ENCODE results near the gene UST. TPM values are rescaled to one million over a fixed set of nuclear protein-coding genes. Genes with fewer than 3 reads are reported as not detected.

The UST gene
- total RNA-seq, 1 experiment from 2014 or later: 10.0 TPM

DNA sequence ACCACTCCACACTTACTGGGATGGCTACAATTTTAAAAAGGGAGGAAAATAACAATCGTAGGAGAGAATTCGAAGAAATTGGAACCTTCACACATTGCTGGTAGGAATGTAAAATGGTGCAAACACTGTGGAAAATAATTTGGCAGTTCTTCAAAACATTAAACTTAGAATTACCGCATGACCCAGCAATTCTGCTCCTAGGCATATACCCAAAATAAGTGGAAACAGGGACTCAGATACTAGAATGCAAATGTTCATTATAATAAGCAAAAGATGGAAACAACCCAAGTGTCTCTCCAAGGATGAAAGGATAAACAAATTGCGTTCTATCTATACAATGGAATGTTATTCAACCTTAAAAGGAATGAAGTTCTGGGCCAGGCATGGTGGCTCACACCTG is 325.2 kb downstream of the UST start:
- peaks cover 9% of the 10 kb centered on the region for H3K36me3 Mint-ChIP-seq (ENCODE audit: insufficient read depth, unreplicated experiment)
- peaks cover 11% of the 10 kb centered on the region for H3K4me1 Mint-ChIP-seq (ENCODE audit: insufficient read depth, unreplicated experiment)
- DNase-seq (ENCODE audit: unreplicated experiment): no peak
- intact Hi-C loops (cut with micrococcal nuclease): no loop called here
- H3K9me3 Mint-ChIP-seq (ENCODE audit: unreplicated experiment): peaks cover 7% of the 10 kb centered on the region
- CTCF ChIA-PET: interaction anchor here (0.6 to 0.9 kb wide), 2 partner anchors 10 to 13 kb away, joined by 3 read pairs; no protein-coding TSS in a partner anchor
- H3K27me3 Mint-ChIP-seq (ENCODE audit: insufficient read depth, unreplicated experiment): no peaks in the 10 kb centered on the region
- TF ChIP-seq, protein P1, sequence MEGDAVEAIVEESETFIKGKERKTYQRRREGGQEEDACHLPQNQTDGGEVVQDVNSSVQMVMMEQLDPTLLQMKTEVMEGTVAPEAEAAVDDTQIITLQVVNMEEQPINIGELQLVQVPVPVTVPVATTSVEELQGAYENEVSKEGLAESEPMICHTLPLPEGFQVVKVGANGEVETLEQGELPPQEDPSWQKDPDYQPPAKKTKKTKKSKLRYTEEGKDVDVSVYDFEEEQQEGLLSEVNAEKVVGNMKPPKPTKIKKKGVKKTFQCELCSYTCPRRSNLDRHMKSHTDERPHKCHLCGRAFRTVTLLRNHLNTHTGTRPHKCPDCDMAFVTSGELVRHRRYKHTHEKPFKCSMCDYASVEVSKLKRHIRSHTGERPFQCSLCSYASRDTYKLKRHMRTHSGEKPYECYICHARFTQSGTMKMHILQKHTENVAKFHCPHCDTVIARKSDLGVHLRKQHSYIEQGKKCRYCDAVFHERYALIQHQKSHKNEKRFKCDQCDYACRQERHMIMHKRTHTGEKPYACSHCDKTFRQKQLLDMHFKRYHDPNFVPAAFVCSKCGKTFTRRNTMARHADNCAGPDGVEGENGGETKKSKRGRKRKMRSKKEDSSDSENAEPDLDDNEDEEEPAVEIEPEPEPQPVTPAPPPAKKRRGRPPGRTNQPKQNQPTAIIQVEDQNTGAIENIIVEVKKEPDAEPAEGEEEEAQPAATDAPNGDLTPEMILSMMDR (IDR thresholded peaks at IDR 0.05; ENCODE audit: unreplicated experiment): no peak
- no peak overlapping the region for H3K27ac Mint-ChIP-seq (ENCODE audit: low read depth, unreplicated experiment)
- POLR2A ChIA-PET: no interaction called here
- H3K4me3 Mint-ChIP-seq (ENCODE audit: unreplicated experiment): no peak overlapping the region
- BruUV-seq (replicated peaks): no TSS peak

DNA sequence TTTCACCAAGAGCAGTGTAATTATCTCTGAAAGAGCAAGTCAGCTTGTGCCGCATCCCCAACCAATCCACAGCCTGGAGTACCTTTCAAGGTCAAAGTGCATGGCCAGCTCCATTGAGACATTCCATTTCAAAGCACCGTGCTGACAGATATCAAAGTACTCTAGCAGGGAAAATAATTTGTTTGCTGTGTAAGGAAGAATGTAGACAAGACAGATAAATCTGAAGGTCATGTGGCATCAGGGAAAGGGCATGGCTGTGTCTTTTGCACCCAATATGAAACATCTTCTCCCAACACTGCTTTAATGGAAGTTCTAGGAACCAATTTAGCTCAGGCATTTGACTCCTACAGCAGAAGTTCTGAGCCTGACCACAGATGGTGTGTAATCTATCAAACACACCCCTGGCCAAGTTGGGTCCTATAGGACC is 328.0 kb downstream of the UST start:
- peaks cover 4% of the 10 kb centered on the region for H3K36me3 Mint-ChIP-seq (ENCODE audit: insufficient read depth, unreplicated experiment)
- H3K9me3 Mint-ChIP-seq (ENCODE audit: unreplicated experiment): peaks cover 7% of the 10 kb centered on the region
- H3K27me3 Mint-ChIP-seq (ENCODE audit: insufficient read depth, unreplicated experiment): no peaks in the 10 kb centered on the region
- H3K27ac Mint-ChIP-seq (ENCODE audit: low read depth, unreplicated experiment): peak overlapping the region; percentile 70
- ChIA-PET POLR2A (interaction anchor here (1.0 to 5.7 kb wide), 5 partner anchors 11 to 243 kb away, joined by 3 to 78 read pairs (median 4); partner anchors contain the start of gene TAB2), CTCF (interaction anchor here (0.6 to 1.8 kb wide), 7 partner anchors 13 to 248 kb away, joined by 3 to 7 read pairs (median 5); no protein-coding TSS in a partner anchor)
- H3K4me3 Mint-ChIP-seq (ENCODE audit: unreplicated experiment): no peak overlapping the region
- DNase-seq (ENCODE audit: unreplicated experiment): no peak
- no TSS peak for BruUV-seq (replicated peaks)
- peaks cover 13% of the 10 kb centered on the region for H3K4me1 Mint-ChIP-seq (ENCODE audit: insufficient read depth, unreplicated experiment)
- intact Hi-C loops (cut with micrococcal nuclease): no loop called here
- TF ChIP-seq, protein P1 (IDR thresholded peaks at IDR 0.05; ENCODE audit: unreplicated experiment): no peak

DNA sequence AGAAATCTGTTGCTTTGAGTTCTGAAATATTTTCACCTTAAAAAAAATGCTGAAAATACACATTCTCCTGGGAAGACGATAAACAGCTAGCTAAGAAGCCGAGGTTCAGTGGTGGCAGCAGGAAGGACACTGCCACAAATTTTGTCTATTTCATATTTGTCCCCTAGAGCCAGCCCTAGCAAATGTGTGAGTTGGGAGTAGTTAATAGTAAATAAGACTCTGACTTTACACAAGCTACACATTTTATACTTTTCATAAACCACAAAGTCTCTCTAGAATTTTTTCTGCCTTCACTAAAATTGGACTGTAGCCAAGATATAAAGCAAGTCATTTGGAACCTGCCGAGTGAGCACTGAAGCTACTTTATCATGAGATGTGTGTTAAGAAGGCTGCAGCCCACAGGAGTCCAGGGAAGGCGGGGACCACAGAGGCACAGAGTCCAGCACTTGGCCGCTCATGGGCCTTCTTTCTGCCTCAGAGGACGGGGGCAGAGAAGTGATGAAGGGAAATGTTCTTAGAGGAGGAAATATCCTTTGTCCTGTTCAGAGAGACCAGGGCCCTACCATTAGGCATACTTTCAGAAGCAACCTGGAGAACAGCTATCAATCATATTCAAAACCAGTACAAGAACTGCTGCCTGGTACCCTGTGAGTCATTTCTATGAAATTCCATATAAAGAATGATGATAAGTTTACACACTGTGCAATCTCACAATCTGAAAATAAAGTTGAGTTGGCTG is 329.0 kb downstream of the UST start:
- POLR2A ChIA-PET: interaction anchor here (0.9 to 5.7 kb wide), 13 partner anchors 12 to 260 kb away, joined by 3 to 78 read pairs (median 4); partner anchors contain the start of gene TAB2
- BruUV-seq (replicated peaks): no TSS peak
- peak overlapping the region; percentile 10 for H3K4me3 Mint-ChIP-seq (ENCODE audit: unreplicated experiment)
- CTCF ChIA-PET: interaction anchor here (0.7 to 2.3 kb wide), 10 partner anchors 11 to 500 kb away, joined by 3 to 7 read pairs (median 5); no protein-coding TSS in a partner anchor
- peaks cover 22% of the 10 kb centered on the region for H3K4me1 Mint-ChIP-seq (ENCODE audit: insufficient read depth, unreplicated experiment)
- H3K27me3 Mint-ChIP-seq (ENCODE audit: insufficient read depth, unreplicated experiment): no peaks in the 10 kb centered on the region
- peak overlapping the region; percentile 70 for H3K27ac Mint-ChIP-seq (ENCODE audit: low read depth, unreplicated experiment)
- intact Hi-C loops (cut with micrococcal nuclease): no loop called here
- H3K9me3 Mint-ChIP-seq (ENCODE audit: unreplicated experiment): peaks cover 7% of the 10 kb centered on the region
- peak; percentile 39 for DNase-seq (ENCODE audit: unreplicated experiment)
- TF ChIP-seq, protein P1 (IDR thresholded peaks at IDR 0.05; ENCODE audit: unreplicated experiment): no peak
- peaks cover 4% of the 10 kb centered on the region for H3K36me3 Mint-ChIP-seq (ENCODE audit: insufficient read depth, unreplicated experiment)

DNA sequence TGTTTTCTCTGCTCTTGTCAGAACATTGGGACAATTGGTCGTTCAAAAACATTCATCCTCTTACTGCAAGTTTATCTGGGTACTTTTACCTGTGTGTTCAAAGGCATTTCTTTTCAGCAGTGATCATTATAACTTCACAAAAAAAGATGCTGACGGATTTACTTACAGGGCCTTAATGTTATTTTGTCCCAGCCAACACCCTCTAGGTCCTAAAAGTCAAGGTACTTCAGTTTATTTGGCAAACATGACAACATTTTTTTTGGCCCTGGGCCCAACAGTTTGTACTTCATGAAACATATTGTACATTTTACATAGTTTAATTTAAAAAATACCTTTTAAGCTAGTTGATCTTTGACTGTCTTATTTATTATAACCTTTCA is 329.5 kb downstream of the UST start:
- BruUV-seq (replicated peaks): TSS peak; percentile 30
- peaks cover 22% of the 10 kb centered on the region for H3K4me1 Mint-ChIP-seq (ENCODE audit: insufficient read depth, unreplicated experiment)
- H3K36me3 Mint-ChIP-seq (ENCODE audit: insufficient read depth, unreplicated experiment): peaks cover 4% of the 10 kb centered on the region
- ChIA-PET POLR2A (interaction anchor here (0.8 to 5.7 kb wide), 14 partner anchors 13 to 490 kb away, joined by 3 to 78 read pairs (median 4); partner anchors contain the start of gene GINM1), CTCF (interaction anchor here (0.7 to 2.3 kb wide), 6 partner anchors 11 to 501 kb away, joined by 3 to 10 read pairs (median 4); no protein-coding TSS in a partner anchor)
- H3K27ac Mint-ChIP-seq (ENCODE audit: low read depth, unreplicated experiment): peak overlapping the region; percentile 70
- peaks cover 7% of the 10 kb centered on the region for H3K9me3 Mint-ChIP-seq (ENCODE audit: unreplicated experiment)
- TF ChIP-seq, protein P1 (IDR thresholded peaks at IDR 0.05; ENCODE audit: unreplicated experiment): no peak
- intact Hi-C loops (cut with micrococcal nuclease): no loop called here
- H3K4me3 Mint-ChIP-seq (ENCODE audit: unreplicated experiment): no peak overlapping the region
- peak; percentile 35 for DNase-seq (ENCODE audit: unreplicated experiment)
- no peaks in the 10 kb centered on the region for H3K27me3 Mint-ChIP-seq (ENCODE audit: insufficient read depth, unreplicated experiment)

Data from MCF 10A (cell line).